ENCODE data around the gene MPPED2.

DNA sequence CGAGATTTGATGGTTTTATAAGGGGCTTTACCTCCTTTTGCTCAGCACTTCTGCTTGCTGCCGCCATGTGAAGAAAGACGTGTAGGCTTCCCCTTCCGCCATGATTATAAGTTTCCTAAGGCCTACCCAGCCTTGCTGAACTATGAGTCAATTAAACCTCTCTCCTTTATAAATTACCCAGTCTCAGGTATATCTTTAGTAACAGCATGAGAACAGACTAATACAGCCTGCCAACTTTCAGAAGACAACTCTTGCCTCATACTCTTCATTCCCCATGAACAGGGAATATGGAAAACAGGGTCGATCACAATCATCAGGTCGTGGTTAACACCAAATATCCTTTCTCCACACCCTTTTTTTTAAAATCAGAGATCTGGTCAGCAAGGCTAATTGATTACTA, 83.0 kb downstream of the MPPED2 start:
- TF ChIP-seq, protein P1, sequence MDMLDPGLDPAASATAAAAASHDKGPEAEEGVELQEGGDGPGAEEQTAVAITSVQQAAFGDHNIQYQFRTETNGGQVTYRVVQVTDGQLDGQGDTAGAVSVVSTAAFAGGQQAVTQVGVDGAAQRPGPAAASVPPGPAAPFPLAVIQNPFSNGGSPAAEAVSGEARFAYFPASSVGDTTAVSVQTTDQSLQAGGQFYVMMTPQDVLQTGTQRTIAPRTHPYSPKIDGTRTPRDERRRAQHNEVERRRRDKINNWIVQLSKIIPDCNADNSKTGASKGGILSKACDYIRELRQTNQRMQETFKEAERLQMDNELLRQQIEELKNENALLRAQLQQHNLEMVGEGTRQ (CRISPR knock-in tag; IDR thresholded peaks at IDR 0.05), result no peak
- TF ChIP-seq, protein P2, sequence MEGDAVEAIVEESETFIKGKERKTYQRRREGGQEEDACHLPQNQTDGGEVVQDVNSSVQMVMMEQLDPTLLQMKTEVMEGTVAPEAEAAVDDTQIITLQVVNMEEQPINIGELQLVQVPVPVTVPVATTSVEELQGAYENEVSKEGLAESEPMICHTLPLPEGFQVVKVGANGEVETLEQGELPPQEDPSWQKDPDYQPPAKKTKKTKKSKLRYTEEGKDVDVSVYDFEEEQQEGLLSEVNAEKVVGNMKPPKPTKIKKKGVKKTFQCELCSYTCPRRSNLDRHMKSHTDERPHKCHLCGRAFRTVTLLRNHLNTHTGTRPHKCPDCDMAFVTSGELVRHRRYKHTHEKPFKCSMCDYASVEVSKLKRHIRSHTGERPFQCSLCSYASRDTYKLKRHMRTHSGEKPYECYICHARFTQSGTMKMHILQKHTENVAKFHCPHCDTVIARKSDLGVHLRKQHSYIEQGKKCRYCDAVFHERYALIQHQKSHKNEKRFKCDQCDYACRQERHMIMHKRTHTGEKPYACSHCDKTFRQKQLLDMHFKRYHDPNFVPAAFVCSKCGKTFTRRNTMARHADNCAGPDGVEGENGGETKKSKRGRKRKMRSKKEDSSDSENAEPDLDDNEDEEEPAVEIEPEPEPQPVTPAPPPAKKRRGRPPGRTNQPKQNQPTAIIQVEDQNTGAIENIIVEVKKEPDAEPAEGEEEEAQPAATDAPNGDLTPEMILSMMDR (IDR thresholded peaks at IDR 0.05), result no peak
- TF ChIP-seq, protein P3, sequence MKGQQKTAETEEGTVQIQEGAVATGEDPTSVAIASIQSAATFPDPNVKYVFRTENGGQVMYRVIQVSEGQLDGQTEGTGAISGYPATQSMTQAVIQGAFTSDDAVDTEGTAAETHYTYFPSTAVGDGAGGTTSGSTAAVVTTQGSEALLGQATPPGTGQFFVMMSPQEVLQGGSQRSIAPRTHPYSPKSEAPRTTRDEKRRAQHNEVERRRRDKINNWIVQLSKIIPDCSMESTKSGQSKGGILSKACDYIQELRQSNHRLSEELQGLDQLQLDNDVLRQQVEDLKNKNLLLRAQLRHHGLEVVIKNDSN (CRISPR knock-in tag; IDR thresholded peaks at IDR 0.05), result no peak
- no peak for TF ChIP-seq FOXJ3 (CRISPR knock-in tag; IDR thresholded peaks at IDR 0.05; ENCODE audit: borderline replicate concordance)
- TF ChIP-seq, protein P4, sequence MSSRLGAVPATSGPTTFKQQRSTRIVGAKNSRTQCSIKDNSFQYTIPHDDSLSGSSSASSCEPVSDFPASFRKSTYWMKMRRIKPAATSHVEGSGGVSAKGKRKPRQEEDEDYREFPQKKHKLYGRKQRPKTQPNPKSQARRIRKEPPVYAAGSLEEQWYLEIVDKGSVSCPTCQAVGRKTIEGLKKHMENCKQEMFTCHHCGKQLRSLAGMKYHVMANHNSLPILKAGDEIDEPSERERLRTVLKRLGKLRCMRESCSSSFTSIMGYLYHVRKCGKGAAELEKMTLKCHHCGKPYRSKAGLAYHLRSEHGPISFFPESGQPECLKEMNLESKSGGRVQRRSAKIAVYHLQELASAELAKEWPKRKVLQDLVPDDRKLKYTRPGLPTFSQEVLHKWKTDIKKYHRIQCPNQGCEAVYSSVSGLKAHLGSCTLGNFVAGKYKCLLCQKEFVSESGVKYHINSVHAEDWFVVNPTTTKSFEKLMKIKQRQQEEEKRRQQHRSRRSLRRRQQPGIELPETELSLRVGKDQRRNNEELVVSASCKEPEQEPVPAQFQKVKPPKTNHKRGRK (CRISPR knock-in tag; IDR thresholded peaks at IDR 0.05; ENCODE audit: borderline replicate concordance), result no peak
